GM19238 (cell line): ENCODE results near the gene HERC2.
"Not testable (repeated sequence)": the region's sequence is repeated elsewhere in the genome, so short reads cannot be mapped to it uniquely, and the experiment has no call there.

Experiments
- DNase-seq: peaks from one replicate; pipeline ENCODE4 v3.0.0; 2011; ENCODE audit warnings: low spot score; ENCODE audit not compliant: insufficient read length

The HERC2 gene, protein sequence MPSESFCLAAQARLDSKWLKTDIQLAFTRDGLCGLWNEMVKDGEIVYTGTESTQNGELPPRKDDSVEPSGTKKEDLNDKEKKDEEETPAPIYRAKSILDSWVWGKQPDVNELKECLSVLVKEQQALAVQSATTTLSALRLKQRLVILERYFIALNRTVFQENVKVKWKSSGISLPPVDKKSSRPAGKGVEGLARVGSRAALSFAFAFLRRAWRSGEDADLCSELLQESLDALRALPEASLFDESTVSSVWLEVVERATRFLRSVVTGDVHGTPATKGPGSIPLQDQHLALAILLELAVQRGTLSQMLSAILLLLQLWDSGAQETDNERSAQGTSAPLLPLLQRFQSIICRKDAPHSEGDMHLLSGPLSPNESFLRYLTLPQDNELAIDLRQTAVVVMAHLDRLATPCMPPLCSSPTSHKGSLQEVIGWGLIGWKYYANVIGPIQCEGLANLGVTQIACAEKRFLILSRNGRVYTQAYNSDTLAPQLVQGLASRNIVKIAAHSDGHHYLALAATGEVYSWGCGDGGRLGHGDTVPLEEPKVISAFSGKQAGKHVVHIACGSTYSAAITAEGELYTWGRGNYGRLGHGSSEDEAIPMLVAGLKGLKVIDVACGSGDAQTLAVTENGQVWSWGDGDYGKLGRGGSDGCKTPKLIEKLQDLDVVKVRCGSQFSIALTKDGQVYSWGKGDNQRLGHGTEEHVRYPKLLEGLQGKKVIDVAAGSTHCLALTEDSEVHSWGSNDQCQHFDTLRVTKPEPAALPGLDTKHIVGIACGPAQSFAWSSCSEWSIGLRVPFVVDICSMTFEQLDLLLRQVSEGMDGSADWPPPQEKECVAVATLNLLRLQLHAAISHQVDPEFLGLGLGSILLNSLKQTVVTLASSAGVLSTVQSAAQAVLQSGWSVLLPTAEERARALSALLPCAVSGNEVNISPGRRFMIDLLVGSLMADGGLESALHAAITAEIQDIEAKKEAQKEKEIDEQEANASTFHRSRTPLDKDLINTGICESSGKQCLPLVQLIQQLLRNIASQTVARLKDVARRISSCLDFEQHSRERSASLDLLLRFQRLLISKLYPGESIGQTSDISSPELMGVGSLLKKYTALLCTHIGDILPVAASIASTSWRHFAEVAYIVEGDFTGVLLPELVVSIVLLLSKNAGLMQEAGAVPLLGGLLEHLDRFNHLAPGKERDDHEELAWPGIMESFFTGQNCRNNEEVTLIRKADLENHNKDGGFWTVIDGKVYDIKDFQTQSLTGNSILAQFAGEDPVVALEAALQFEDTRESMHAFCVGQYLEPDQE (N-terminal part only)

DNA sequence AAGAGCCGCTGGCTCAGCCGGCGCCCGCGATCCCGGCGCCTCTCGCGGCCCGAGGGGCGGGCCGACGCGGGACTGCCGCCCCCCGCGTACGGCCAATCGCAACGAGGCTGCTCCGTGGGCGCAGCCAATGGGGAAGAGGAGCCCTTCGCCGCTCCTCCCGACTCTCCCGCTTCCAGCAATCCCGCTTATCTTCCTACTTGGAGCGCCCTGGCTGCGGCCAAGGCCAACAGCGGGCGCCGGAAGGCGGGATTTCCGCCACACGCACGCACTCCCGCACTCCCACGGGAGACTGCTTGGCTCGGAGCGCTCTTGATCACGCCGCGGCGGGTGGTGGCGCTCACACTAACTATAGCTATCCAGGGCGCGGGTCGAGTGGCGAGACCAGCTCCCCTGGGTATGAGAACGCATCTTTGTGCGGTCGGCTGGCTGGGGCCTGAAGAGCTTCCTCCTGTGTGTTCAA, at the start of gene HERC2:
Gene HERC2 (minus strand): TSS at position 51 of the 460 bp plus-strand sequence. CDS start 746 bp downstream, outside the sequence.
- DNase-seq, result not testable (repeated sequence)

- DNase-seq, result not testable (repeated sequence)
These were observed 43.5 kb upstream of the HERC2 start for GRCh38 chr15:28365502-28365901.

- DNase-seq, result not testable (repeated sequence)
These were observed 36.0 kb upstream of the HERC2 start, which contains the start of gene GOLGA6L24 for GRCh38 chr15:28357984-28358383. Gene GOLGA6L24, minus strand, starts transcription at chr15:28358084. Its CDS starts 61 bp downstream, at chr15:28358023.

DNA sequence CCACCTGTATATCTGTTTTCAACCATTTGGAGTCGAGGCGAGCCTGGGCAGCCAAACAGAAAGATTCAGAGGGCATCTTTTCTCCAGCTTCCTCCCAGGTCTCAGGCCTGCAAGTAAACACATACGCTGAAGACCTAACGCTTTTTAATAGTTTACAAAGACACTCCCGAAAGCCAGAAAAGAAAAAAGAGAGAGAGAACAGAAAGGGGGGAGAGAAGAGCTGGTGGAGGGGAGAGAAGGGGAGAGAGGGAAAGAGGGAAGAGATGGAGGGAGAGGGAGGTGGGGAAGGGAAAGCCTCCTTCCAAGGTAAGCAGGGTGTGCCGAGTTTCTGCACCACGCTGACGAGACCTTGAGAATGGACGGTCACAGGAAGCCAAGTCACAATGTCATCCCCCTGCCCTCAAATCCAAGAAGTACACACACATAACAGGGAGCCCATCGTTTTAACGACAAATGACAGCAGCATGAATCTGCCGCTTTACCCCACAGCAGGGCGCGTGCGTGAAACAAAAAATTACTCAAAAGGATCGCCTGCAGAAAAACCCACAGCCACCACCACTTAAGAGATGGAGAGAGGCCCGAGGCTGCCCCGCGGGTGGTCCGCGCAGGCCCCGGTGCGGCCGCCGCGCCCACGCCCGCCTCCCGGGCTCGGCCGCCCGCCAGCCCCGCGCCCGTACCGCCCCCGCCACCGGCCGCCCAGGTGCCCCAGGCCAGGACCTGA, 461 bp downstream of the HERC2 start:
- not testable (repeated sequence) for DNase-seq

DNA sequence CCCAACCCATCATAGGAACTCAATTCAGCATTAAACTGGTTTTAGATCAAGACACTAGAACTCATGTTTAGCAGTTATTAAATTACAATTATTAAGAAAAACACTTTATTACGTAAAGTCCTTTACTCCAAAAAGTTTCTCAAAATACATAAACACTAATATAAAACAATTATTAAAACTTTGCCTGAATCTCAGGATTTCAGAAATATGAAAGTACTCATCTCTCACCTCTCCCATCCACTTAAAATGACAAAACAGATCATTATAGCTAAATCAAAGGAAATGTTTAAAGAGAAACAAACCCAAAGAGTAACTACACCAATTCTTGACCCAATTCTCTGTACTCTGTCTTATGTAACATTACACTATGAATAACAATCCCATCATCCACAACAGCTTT, 2.3 kb downstream of the HERC2 start:
- DNase-seq, result not testable (repeated sequence)

GRCh38 chr15:28318828-28319227, 3.2 kb downstream of the HERC2 start:
- DNase-seq, result not testable (repeated sequence)

- DNase-seq, result not testable (repeated sequence)
These were observed 3.9 kb downstream of the HERC2 start for GRCh38 chr15:28318122-28318521.

GRCh38 chr15:28316958-28317357, 5.0 kb downstream of the HERC2 start:
- DNase-seq, result not testable (repeated sequence)

DNA sequence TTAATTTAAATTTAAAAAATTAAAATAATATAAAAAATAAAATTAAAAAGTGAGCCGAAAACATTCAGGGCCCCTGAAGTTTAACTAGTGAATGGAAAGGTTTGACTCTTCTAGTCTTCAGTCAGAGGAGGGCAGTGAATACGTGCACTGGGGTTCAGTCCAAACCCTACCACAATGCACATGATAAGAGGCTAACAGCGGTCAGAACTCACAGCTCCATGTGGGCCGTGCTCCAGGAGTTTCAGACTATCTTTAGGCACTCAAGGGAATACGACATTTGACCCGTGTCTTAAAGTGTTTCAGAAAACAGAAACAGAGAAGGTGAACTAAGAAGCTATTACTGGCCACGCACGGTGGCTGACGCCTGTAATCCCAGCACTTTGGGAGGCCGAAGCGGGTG, 11.5 kb downstream of the HERC2 start:
- DNase-seq, result not testable (repeated sequence)

DNA sequence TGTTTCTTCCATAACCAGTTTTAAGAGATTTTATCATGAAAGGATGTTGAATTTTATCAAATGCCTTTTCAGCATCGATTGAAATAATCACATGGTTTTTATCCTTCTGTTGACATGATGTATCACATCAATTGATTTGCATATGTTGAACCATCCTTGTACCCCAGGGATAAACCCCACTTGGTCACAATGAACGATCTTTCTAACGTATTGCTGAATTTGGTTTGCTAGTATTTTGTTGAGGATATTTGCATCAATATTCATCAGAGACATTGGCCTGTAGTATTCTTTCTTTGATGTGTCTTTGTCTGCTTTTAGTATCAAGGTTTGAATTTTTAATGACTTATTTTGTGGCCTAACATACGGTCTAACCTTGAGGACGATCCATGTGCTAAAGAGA, 13.3 kb downstream of the HERC2 start:
- DNase-seq, result not testable (repeated sequence)

- not testable (repeated sequence) for DNase-seq
These were observed 16.3 kb downstream of the HERC2 start for GRCh38 chr15:28305700-28306099.

GRCh38 chr15:28297434-28297833, 24.5 kb downstream of the HERC2 start:
- DNase-seq, result not testable (repeated sequence)

DNA sequence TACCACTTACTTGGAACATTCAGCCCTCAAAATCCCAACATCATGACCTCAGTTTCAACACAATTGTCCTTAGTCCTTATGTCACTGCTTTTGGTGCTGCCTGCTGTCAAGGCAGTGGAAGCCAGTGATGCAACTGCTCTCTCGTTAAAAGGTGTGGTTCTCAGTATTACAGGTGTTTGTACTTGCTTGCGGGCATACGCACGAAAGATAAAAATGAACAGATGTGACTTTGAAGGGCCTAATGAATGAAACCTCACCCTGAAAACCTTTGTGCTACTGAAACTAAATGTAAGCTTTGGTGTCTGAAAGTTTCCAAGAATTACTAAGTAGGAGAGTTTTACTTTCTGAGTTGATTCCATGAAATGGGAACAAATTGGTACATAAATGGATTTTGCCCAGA, 25.2 kb downstream of the HERC2 start:
- DNase-seq, result not testable (repeated sequence)

GRCh38 chr15:28295009-28295563, 26.9 kb downstream of the HERC2 start:
- DNase-seq, result not testable (repeated sequence)

- DNase-seq, result not testable (repeated sequence)
These were observed 27.4 kb downstream of the HERC2 start for GRCh38 chr15:28294560-28294959.

DNA sequence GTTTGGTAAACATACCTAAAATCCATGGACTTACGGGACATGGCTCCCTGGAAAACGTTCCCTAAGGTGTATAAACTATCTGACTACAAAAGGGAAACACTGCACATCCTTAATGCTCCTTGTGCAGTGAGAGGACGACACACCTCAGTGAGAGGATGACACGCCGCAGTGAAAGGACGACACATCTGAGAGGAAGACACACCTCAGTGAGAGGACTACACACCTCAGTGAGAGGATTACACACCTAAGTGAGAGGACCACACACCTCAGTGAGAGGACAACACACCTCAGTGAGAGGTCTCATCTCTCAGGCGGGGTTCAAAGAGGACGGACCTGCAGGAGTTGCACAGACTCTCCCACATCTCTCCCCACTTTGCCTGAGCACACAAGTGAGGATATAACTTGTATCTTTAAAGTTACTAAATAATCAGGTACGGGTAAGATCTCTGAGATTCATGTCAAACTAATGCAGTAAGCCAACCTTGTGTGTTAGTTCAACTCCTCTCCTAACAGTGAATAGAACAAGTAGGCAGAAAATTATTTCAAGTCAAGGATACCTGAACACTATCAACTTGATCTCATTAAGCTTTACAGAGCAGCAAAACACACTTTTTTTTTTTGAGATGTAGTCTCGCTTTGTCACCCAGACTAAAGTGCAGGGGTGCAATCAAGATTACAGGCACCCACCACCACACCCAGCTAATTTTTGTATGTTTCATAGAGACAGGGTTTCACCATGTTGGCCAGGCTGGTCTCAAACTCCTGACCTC, 32.1 kb downstream of the HERC2 start:
- no peak for DNase-seq

DNA sequence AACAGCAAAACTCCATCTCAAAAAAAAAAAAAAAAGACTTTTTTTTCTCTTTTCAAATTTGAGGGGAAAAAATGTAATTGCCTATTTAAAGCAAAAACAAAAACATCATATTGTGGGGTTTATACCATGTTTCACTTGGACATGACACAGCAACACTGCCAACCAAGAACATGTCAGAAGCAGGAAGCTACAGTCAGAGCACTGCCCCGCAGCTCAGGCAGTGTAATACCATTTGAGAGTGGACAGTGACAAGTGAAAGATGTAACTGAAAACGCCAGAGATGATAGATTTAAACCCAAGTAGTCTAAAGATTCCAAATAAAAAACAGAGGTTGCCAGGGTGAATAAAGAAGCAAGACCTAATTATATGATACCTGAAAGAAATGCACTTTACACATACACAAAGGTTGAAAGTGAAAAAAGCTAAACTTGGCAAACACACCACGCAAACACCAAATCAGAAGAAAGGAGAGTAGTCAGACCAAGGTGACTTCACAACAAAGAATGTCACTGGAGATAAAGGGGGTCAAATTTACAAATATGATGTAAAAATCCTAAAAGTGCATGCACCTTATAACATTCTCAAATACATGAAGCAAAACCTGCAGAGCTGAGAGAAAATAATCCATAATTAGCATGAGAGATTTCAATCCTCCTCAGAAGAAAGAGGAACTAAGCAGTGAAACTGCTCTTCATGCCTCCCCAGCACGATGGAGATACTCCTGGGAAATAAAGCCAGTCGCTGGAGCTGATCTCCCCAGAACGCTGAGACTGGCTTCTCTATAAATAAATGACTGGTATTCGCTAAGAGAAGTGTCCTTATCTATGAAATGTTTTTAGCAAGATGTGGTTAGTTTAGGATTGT, 32.9 kb downstream of the HERC2 start:
- DNase-seq, result not testable (repeated sequence)

DNA sequence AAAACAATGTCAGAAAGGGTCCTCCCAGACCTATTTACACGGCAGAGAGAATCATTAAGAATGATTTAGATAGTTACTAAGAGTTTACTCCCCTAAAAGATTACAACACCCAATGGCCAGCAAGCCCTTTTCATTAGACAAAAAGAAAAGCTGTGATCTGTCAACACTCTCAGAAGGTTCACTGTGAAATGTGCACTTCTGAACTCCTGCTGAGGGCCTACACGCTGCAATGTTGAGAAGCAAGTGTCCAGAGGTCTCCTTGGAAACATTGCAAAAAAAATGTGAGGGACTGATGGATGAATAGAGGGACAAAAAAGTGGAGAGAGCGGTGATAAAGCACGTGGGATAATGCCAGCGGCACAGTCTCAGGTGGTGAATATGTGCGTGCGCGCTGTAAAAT, 35.3 kb downstream of the HERC2 start:
- DNase-seq, result not testable (repeated sequence)
